ENCODE data around the gene GPR75. TPM values are rescaled to one million over a fixed set of nuclear protein-coding genes. Genes with fewer than 3 reads are reported as not detected.

The GPR75 gene
- total RNA-seq, 1 experiment from 2014 or later, result 5.3 TPM

- Histone ChIP-seq H2AK5ac (ENCODE audit: insufficient read length, low read length) (no peak overlapping the region), H3T11ph (ENCODE audit: low read length) (no peak overlapping the region), H3K4me2 (ENCODE audit: insufficient read depth, insufficient read length, low read length) (no peak overlapping the region)
Measured at GRCh38 chr2:53820711-53821110, 39.1 kb downstream of the GPR75 start.

More at GRCh38 chr2:53820711-53821110, 39.1 kb downstream of the GPR75 start:
- WGBS (ENCODE audit: extremely low coverage, insufficient read length, low lambda C conversion rate), result no CpG with 5 or more reads among the region's 4 CpGs
- H3K4me1 Mint-ChIP-seq, result peaks cover 1 to 7% of the 10 kb centered on the region in 2 experiments; a peak in 3 of 4 replicates
- Histone ChIP-seq H3K27ac (ENCODE audit: insufficient read length, low read depth, low read length) (no peak overlapping the region), H3K4ac (ENCODE audit: low read depth, low read length) (no peak overlapping the region), H3K23ac (ENCODE audit: insufficient read length, low read depth, low read length) (no peak overlapping the region), H4K8ac (replicated peaks; ENCODE audit: insufficient read length, low read depth, low read length) (no peak overlapping the region), H3K27me3 (ENCODE audit: insufficient read depth, low read length) (no peaks in the 10 kb centered on the region), H3K9me3 (ENCODE audit: control insufficient read depth, low read depth, low read length) (no peaks in the 10 kb centered on the region), H2BK15ac (ENCODE audit: low read depth, low read length) (no peak overlapping the region), H3K14ac (ENCODE audit: insufficient read depth, low read length) (no peak overlapping the region), H3K18ac (ENCODE audit: insufficient read length, low read depth, low read length) (no peak overlapping the region), H3K23me2 (ENCODE audit: insufficient read length, low read depth, low read length, poor library complexity, severe bottlenecking) (no peaks in the 10 kb centered on the region), H3K56ac (ENCODE audit: insufficient read length, low read depth, low read length) (no peak overlapping the region), H3K4me1 (ENCODE audit: insufficient read depth, low read length) (no peaks in the 10 kb centered on the region), H2AFZ (ENCODE audit: low read length) (no peak overlapping the region), H4K91ac (ENCODE audit: insufficient read length, low read depth, low read length) (no peak overlapping the region), H2BK120ac (ENCODE audit: low read depth, low read length, poor library complexity, severe bottlenecking) (no peak overlapping the region), H4K20me1 (ENCODE audit: control insufficient read depth, insufficient read depth, insufficient read length) (no peaks in the 10 kb centered on the region), H3K9ac (ENCODE audit: extremely low read depth, insufficient read length, low read length) (no peak overlapping the region), H2BK20ac (ENCODE audit: low read depth, low read length, poor library complexity, severe bottlenecking) (no peak overlapping the region), H2BK12ac (ENCODE audit: insufficient read length, low read depth, low read length) (no peak overlapping the region), H3K79me1 (ENCODE audit: insufficient read depth, low read depth, low read length, poor library complexity, severe bottlenecking) (no peaks in the 10 kb centered on the region), H4K5ac (ENCODE audit: insufficient read length, low read depth, low read length) (no peak overlapping the region), H2BK5ac (ENCODE audit: insufficient read length, low read length) (no peak overlapping the region), H3K79me2 (ENCODE audit: insufficient read depth, low read length) (no peaks in the 10 kb centered on the region)
- H3K27ac Mint-ChIP-seq, result no peak overlapping the region
- TF ChIP-seq CTCF (conservative IDR thresholded peaks at IDR 0.05), result no peak
- H3K36me3 Mint-ChIP-seq (ENCODE audit: insufficient read depth in 1 of 3, low read depth in 3 of 3), result peaks cover 0 to 16% (median 7%) of the 10 kb centered on the region in 3 experiments; a peak in 5 of 7 replicates
- no peaks in the 10 kb centered on the region for H3K27me3 Mint-ChIP-seq (ENCODE audit: low read depth)
- DNase-seq, result no peak
- H3K9me3 Mint-ChIP-seq, result no peaks in the 10 kb centered on the region
- H3K4me3 Mint-ChIP-seq, result no peak overlapping the region
